Activated T-cell treated with anti-CD3 and anti-CD28 coated beads for 1 hour (primary cell): ENCODE data around the gene SRGAP1.

Source experiments
- DNase-seq: peaks from one replicate; pipeline ENCODE4 v3.0.0-alpha.2; 2020; ENCODE audit warnings: low read depth

Gene SRGAP1

DNA sequence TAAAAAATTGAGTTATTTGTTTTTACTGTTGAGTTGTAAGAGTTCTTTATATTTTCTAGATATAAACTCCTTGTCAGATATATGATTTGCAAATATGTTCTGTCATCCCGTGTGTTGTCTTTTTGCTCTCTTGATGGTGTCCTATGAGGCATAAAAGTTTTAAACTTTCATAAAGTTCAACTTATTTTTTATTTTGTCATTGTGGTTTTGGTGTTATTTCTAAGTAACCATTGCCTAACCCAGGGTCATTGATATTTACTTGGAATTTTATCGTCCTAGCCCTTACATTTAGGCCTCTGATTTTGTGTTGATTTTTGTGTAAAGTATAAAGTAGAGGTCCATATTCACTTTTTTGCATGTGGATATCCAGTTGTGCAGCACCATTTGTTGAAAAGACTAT is 63.1 kb downstream of the SRGAP1 start:
- DNase-seq, result no peak

- DNase-seq, result no peak
Observed at GRCh38 chr12:63909746-63910145, 65.2 kb downstream of the SRGAP1 start.

DNA sequence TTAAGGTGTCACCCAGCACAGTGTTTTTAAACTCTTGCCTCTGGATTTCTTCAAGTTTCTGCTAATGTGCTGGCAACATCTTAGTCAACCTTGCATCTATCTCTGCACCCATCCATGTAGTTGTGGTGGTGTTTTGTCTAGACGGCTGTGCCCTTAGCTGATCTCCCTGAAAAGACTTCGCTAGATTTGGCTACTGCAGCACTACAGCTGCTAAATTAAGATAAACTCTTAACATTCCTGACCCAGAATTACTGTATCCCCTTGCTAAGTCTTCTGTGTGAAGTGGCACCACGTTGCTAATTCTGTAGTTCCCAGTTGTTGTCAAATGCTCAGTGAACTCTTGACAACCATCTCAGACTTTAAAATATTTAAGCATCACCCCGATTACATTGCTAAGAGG is 66.8 kb downstream of the SRGAP1 start:
- DNase-seq, result no peak

GRCh38 chr12:63912651-63913050 is 68.2 kb downstream of the SRGAP1 start:
- no peak for DNase-seq

GRCh38 chr12:63913929-63914328 is 69.4 kb downstream of the SRGAP1 start:
- no peak for DNase-seq

DNA sequence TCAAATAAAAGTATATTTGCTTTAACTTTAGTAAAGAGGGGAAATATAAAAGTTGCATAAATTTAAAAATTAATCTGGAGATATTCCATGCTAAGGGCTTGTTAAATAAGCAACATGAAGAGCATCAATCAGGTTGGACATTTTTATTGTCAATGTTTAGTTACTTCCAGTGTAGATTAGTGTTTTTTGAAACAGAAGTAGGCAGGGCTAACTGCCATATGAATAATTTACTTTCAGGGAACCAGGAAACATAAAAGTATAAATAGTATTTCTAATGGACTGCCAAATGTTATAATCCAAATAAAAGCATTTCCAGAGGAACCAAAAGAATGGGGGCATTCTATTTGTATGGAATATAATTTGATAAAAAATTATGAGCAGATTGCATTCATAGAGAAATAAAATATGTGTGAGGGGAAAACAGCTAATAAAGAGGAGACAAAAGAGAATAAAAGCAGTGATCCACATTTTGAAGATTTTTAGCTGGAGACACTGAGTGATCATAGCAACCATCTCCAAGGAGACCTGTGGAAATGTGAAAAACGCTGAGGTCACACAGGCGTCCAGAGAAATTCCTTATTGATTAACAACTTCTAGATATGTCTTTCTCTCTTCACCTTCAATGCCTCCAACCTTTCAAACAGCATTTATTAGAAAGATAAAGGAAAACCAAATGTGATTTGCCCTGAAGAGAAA is 70.8 kb downstream of the SRGAP1 start:
- no peak for DNase-seq

DNA sequence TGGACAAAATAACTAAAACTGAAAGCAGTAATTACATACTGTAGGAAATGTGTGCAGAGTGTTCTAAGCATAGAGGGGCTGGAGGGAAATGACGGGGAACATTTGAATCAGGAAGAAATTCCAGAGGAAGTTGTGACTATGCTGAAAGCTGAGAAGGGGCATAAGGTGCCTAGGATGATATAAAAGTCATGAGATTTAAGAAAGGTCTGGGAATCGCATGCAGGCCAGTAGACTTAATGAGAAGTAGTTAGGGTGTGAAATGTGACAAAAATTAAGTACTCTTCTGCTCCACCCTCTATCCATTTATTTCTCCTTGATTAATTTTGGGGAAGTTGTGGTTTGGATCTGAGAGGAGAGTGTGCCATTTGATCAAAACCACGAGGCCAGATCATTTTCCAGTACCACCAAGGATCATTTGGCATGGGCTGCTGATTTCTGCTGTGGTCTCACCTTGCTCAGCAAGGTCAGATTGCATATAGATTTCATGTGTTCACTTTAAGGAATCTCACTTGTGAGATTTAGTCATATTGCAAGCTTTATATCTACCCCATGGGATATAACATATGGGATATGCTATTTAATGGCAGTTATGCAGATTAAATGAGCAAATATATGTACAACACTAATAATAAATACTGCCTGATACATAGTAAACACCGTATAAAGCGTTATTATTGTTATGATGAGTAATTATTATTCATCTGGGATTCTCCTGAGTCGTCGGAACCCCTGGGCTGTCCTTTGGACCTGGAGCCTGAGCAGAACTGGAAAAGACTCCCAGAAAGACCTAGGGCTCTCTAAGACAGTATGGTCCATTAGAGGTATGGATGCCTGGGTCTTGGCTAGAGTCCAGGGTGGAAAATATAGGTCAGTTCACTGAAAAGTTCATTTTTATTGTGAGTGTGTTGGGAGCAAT is 72.3 kb downstream of the SRGAP1 start:
- no peak for DNase-seq

DNA sequence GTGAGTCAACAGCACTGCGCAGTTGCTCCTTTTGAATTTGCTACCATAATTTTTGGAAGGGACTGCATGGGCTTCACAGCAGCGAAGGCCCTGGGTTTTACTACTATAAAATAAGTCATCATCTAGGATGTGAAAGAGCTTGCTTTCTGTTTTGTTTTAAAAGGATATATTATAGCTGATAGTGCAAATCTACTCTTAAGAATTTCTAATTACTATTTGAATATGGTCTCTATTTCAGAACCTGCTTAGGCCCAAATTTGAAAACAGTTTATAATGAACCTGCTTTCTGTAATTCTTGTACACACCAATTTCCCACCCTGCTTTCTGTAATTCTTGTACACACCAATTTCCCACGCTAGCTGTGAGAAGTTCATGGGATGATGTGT is 73.0 kb downstream of the SRGAP1 start:
- DNase-seq, result no peak

DNA sequence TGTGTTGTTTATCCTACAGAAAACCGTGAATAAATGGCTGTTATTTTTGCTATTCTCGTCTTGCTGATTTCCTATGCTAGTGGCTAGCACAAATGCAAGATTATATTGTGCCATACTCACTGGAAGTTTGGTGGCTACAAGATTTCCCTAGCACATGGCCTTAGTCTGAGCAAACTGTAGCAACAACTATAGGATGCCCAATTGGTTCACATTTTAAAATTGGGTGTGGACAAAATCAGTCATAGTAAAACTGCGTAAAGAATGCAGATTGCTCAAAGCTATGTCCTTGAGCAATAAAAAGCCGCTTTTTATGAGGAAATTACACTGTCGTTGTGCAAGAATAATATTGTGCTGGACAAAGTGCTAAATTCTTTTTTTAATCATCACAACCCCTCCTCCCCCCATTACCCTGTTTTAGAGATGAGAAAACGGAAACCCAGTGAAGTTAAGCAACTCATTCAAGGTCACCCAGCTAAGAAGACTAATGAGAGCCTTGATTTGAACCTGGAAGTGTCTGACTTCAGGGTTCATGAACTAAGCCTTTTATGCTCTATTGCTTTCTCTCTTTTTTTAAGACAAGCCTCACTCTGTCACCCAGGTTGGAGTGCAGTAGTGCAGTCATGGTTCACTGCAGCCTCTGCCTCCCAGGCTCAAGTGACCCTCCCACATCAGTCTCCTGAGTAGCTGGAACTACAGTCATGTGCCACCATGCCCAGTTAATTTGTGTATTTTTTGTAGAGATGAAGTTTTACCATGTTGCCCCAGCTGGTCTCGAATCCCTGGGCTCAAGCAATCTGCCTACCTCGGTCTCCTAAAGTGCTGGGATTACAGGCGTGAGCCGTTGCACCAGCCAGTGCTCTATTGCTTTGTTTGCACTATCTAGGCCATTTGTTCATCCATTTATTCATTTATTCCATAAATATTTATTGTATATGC is 73.6 kb downstream of the SRGAP1 start:
- no peak for DNase-seq

DNA sequence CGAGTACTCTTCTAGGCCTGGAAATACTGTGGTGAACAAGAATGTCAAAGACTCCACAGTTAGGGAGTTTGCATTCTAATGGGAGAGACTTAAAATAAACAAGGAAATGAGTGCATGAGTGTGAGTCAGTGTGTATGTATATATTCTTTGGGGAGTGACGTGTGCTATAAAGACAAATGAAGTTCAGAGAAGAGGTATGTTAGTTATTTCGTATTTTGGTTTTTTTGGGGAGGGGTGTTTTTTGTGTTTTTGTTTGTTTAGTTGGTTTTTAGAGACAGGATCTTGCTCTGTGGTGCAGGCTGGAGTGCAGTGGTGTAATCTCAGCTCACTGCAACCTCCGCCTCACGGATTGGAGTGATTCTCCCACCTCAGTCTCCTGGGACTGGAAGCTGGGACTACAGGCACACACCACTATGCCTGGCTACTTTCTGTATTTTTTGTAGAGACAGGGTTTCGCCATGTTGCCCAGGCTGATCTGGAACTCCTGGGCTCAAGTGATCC is 74.3 kb downstream of the SRGAP1 start:
- no peak for DNase-seq

- DNase-seq, result no peak
Observed at GRCh38 chr12:63919756-63920155, 75.3 kb downstream of the SRGAP1 start.

DNA sequence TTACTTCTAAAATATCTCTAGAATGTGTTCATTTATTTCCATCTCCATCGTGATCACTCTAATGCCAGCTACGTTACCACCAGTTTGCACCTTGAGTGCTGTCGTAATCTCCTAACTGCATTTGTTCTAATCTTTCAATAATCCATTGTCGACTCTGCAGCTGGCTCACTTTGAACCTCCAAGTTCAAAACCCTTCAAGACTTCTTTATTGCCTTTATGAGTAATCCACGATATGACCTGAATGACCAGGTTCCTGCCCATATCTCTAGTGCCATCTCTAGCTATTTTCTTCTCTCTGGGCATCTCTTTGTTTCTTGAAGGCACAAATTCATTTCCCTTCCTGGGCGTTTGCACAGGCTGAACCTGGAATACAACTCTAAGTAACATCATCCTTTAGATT is 76.7 kb downstream of the SRGAP1 start:
- no peak for DNase-seq

- no peak for DNase-seq
Observed at GRCh38 chr12:63922474-63922873, 78.0 kb downstream of the SRGAP1 start.

DNA sequence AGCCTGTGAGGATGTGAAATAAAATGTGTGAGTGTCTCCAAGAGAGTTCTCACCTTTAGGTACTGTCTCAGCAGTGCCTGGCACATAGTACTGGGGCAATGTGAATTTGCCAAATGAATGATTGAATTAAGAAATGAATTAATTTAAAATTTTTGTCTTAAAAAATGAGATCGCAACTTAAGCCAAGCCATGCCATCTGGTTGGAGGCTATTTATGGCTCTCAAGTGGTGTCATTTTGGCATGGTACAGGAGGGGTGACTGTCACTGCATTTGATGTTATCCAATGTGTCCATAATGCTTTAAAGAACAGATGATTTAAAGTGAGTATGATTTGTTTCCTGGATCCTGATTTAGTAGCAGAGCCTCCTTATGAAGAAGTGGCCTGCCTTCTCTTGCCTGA is 80.3 kb downstream of the SRGAP1 start:
- DNase-seq, result no peak

DNA sequence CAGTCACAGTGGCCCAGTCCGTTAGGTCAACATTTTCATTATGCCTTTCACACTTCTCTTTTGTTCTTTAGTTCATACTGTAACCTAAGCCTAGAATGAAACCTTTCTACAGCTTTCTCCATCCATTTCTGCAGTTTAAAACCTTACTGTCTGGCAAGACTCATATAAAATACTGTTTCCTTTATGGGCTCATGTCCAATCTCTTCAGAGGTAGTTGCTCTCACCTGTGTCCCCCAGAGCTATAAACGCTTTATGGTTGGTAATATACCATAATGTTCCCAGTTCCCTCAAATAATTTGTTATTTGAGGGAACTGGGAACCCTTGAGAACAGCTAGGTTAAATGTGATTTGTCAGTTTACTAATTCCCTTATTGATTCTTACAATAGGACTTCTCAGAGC is 83.0 kb downstream of the SRGAP1 start:
- no peak for DNase-seq

DNA sequence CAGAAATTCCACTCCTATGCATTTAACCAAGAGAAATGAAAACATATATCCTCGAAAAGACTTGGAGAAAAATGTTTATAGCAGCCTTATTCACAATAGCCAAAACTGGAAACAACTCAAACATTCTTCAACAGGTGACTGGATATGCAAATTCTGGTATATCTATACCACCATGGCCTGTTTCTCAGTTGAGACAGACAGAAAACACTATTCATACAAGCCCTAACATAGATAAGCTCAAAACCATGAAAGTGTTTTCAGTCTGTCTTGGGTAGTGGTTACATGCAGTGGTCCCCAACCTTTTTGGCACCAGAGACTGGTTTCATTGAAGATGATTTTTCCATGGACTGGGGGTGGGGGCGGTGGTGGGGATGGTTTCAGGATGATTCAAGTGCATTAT is 83.8 kb downstream of the SRGAP1 start:
- no peak for DNase-seq

GRCh38 chr12:63929426-63929825 is 84.9 kb downstream of the SRGAP1 start:
- DNase-seq, result no peak

GRCh38 chr12:63930971-63931370 is 86.5 kb downstream of the SRGAP1 start:
- DNase-seq, result no peak

- no peak for DNase-seq
Observed at GRCh38 chr12:63931703-63932102, 87.2 kb downstream of the SRGAP1 start.

DNA sequence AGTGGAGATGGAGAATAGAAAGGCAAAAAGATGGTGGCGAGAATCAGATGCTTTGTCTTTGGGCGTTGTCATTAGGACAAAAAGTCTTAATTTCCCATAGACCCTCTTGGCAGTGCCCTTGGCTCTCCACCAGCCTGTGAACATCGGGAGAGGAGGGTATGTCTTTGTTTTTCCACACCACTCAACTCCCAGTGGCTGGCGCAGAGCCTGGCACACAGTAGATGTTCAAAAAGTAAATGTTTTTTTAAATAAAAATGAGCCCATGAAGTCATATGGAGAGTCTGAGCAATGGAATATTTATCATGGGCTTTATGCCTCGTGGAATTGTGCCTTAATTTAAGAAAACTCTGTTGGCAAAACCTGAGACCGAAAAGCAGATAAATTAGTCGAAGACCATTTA is 90.4 kb downstream of the SRGAP1 start:
- no peak for DNase-seq

DNA sequence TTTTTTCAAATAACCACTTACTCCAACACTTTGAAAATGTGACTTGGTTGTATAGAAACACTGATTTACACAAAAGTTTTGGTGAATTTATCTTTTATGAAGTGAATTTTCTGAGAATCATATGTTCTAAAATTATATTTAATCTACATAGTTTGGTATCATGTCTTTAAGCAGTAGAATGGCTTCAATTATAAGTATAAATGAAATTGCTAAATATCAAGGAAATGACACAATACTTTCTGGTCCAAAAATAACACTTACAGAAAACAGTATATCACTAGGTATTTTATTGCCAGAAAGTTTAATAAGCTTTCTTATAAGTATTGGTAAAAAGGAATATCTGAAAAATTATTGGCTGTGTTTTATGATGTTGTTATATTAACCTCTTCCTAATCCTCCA is 90.9 kb downstream of the SRGAP1 start:
- no peak for DNase-seq
